Panc1 (cell line): ENCODE data around the gene CPN1.
"Not testable (repeated sequence)": the region's sequence is repeated elsewhere in the genome, so short reads cannot be mapped to it uniquely, and the experiment has no call there.

Experiments
- CTCF ChIP-seq: fragments of 450-650 bp; IDR thresholded peaks from 2 replicates; pipeline ENCODE4 v1.5.1; 2017; ENCODE audit warnings: mild to moderate bottlenecking
- POLR2AphosphoS5 ChIP-seq: IDR thresholded peaks from 2 replicates; pipeline ENCODE4 v1.6.1; 2012; ENCODE audit warnings: mild to moderate bottlenecking, low read depth, low read length, moderate library complexity
- REST ChIP-seq, 2 experiments: IDR thresholded peaks; 2 replicates each; pipeline ENCODE4 v1.6.1; 2011 to 2012; ENCODE audit warnings: low read depth in 2 of 2, control low read depth in 1 of 2, low read length in 1 of 2, mild to moderate bottlenecking in 1 of 2, moderate library complexity in 1 of 2; ENCODE audit not compliant: insufficient read depth in 1 of 2
- TCF7L2 ChIP-seq: IDR thresholded peaks from 2 replicates; pipeline ENCODE4 v1.6.1; 2011; ENCODE audit warnings: mild to moderate bottlenecking, low read depth, low read length, inconsistent platforms

- TF ChIP-seq CTCF; POLR2AphosphoS5; REST (IDR thresholded peaks at IDR 0.05; ENCODE audit: insufficient read depth in 1 of 2, low read depth in 2 of 2, low read length in 1 of 2); TCF7L2: not testable (repeated sequence)
These were observed 607 bp upstream of the CPN1 start for GRCh38 chr10:100082276-100082675.
